Choroid plexus epithelial cell (primary cell): ENCODE data around the gene AMOT.

Experiments used
- DNase-seq: peaks from one replicate; pipeline ENCODE4 v3.0.0-alpha.2; 2010; ENCODE audit warnings: low read depth
- H3K4me3 ChIP-seq: 2 replicates; pipeline ENCODE4 v1.5.1; 2011; ENCODE audit warnings: low read depth, mild to moderate bottlenecking, control low read depth, low read length, moderate library complexity
- CTCF ChIP-seq: conservative IDR thresholded peaks from 2 replicates; pipeline ENCODE4 v1.5.1; 2011; ENCODE audit warnings: low read depth, mild to moderate bottlenecking, control low read depth, inconsistent platforms, low read length, moderate library complexity

AMOT gene

GRCh38 chrX:112830540-112830939, 10.1 kb downstream of the AMOT start:
- H3K4me3 ChIP-seq: no peak overlapping the region
- no peak for TF ChIP-seq CTCF
- DNase-seq: no peak

- DNase-seq: no peak
- no peak for TF ChIP-seq CTCF
- no peak overlapping the region for H3K4me3 ChIP-seq
Measured at GRCh38 chrX:112827292-112827903, 13.2 kb downstream of the AMOT start.

- H3K4me3 ChIP-seq: no peak overlapping the region
- no peak for DNase-seq
Measured at GRCh38 chrX:112826023-112826422, 14.6 kb downstream of the AMOT start.

GRCh38 chrX:112822892-112823291, 17.7 kb downstream of the AMOT start:
- TF ChIP-seq CTCF: no peak
- DNase-seq: no peak
- H3K4me3 ChIP-seq: no peak overlapping the region

More at GRCh38 chrX:112826023-112826422, 14.6 kb downstream of the AMOT start:
- TF ChIP-seq CTCF: no peak

- DNase-seq: no peak
Measured at GRCh38 chrX:112820364-112821268, 20.0 kb downstream of the AMOT start.

GRCh38 chrX:112819813-112820212, 20.8 kb downstream of the AMOT start:
- no peak for TF ChIP-seq CTCF
- H3K4me3 ChIP-seq: no peak overlapping the region

More at GRCh38 chrX:112820364-112821268, 20.0 kb downstream of the AMOT start:
- H3K4me3 ChIP-seq: no peak overlapping the region
- no peak for TF ChIP-seq CTCF

More at GRCh38 chrX:112819813-112820212, 20.8 kb downstream of the AMOT start:
- DNase-seq: no peak
